HK-2 (cell line): ENCODE data around the gene TMEM201.
"Not testable (repeated sequence)": the region's sequence is repeated elsewhere in the genome, so short reads cannot be mapped to it uniquely, and the experiment has no call there.

Experiments
- DNase-seq: peaks from one replicate; pipeline ENCODE4 v3.0.0-alpha.2; 2018; ENCODE audit not compliant: unreplicated experiment

The TMEM201 gene

DNA sequence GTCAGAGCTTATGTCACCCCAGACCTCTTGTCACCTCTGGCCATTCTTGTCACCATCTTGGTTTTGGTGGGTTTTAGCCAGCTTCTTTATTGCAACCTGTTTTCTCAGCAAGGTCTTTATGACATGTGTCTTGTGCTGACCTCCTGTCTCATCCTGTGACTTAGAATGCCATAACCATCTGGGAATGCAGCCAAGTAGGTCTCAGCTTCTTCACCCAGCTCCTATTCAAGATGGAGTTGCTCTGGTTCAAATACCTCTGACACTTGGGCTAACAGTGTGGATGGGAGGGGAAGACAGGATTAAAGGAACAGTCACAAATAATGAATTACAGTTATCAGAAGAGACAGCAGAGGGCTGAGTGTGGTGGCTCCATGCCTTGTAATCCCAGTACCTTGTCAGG lies 32.3 kb downstream of the TMEM201 start:
- DNase-seq, result no peak

DNA sequence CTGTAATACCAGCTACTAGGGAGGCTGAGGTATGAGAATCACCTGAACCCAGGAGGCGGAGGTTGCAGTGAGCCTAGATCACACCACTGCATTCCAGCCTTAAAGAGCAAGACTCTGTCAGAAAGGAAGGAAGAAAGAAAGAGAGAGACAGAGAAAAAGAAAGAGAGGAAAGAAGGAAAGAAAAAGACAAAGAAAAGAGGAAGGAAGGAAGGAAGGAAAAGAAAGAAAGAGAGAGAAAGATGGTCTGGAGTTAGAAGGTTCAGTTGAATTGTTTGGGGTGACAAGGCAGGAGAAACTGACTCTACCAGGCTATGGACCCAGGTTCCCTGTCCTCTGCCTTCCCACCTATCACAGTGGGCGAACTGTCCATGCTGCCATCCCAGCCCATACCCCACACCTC lies 35.4 kb downstream of the TMEM201 start:
- no peak for DNase-seq

DNA sequence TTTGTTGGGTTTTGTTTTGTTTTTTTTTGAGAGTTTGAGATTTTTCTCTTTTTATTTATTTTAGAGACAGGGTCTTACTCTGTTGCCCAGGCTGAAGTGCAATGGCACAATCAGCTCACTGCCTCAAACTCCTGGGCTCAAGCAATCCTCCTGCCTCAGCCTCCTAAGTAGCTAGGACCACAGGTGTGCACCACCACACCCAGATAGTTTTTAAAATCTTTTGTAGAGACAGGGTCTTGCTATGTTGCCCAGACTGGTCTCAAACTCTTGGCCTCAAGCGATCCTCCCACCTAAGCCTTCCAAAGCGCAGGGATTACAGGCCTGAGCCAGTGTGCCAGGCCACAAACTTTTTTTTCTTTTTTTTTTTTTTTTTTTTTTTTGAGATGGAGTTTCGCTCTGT lies 36.3 kb downstream of the TMEM201 start:
- not testable (repeated sequence) for DNase-seq

DNA sequence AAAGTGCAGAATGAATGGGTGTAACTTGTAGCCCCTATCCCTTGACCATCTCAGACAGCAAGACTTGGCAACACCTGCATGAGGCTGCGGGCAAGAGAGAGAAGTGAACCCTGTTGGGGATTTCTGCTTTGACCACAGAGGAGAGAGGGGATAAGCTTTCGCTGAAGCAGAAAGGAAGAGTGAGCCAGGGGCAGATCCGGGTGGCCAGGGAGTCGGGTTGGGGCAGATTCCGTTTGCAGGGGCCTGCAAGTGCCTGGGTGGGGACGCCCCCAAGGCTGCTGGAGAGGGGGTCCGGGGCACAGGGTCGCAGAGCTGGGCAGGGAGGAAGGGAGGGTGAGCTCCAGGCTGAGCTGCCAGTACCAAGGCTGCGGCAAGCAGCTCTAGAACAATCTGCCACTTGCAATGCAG lies 37.5 kb downstream of the TMEM201 start:
- no peak for DNase-seq

DNA sequence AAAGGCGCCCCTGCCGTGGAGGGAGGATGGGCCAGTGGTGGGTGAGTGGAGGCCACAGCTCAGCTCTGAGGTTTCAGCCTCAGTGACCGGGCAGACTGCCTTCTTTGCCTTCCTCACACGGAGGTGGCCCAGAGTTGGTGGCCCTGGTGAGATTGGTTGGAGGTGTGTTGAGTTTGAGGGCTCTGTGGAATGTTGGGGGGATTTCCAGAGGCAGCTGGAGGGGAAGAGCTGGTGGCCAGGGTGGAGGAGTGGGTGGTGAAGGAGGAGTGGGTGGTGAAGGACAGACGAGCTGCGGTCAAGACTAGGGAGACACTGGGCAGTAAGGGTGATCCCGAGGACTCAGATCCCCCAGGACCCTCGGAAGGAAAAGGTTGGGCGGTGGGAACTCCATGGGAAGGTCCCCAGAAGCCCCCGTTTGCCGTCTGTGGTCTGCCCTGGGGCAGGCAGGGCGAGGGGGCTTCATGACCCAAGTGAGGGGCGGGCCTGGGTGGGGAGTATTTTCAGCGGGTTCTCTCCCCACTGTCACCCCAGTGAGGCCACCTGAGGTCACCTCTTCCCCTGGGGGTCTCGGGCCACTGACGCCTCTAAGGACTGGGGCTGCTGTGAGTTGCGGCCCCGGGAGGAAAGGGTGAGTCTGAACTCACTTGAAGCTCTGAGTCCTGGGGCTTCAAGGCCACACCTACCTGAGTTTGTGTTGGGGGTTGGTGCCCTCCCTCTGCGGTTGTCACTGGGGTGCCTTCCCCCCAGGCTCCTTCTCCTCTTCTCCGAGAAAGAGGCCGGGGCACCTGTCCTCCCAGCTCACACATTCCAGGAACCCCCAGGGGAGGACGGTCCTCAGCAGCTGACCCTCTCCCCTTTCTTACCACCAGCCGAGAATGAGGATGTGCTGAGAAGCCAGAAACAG lies 40.1 kb downstream of the TMEM201 start:
- no peak for DNase-seq

DNA sequence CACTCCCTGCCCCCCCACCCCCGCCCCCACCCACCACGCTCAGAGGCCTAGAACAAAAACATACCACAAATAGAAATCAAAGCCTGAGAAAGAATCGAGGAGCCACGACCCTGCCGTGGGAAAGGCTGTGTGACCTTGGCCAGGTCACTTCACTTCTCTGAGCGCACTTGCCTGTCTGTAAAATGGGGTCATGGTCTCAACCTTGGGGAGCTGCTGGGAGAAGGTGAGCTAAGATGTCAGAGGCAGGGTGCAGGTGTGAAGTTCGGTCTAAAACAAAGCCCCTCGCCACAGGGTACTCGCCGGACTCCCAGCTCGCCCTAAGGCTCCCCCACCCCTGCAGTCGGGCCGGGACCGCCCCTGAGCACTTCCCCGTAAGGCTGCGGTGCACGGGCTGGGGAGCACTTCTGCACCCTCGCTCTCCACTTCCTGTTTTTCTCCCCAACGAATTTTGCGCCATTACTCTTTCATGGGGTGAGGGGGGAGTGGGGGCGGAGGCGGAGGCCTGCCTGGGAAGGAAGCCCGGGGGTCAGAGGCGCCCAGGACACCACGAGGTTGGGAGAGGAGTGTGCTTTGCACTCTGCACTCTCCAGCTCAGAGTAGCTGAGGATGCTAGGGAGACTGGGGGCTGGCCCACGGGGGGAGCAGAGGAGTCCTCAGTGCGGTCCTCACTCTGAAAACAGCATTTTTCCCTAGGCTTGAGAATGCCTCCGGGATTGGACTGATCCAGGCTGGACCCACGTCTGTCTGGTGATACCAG lies 40.9 kb downstream of the TMEM201 start:
- DNase-seq, result no peak

DNA sequence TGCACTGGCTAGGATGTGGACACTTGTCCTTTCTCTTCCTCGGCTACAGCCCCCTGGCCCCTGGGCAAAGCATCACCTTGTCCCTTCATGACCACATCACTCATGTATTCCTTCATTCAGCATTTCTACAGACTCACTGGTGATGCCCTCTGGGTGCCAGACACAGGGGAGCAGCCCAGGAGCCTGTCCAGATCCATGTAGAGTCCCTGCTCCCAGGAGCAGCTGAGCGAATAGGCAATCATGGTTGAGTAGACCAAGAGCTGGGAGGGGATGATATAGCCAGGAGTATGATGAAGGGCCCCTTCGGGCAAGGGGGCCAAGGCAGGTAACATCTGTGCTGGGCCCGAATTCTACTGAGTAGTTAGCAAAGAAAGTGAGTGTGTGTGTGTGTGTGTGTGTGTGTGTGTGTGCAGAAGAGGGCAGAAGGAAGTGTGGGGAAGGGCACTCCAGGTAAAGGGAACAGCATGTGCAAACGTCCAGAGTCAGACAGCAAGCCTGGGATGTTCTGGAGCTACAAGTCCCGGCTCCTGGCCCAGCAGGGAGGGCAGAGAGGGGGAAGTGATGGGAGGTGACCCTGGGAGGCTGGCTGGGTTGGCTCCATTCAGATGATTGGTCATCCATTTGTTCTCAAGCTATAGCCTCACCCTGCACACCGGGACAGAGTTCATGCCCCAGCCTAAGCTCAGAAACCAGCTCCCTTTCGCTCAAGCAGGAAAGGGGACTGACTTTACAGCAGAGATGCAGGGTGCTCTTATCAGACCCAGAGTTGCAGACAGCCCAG lies 41.8 kb downstream of the TMEM201 start:
- DNase-seq, result no peak

DNA sequence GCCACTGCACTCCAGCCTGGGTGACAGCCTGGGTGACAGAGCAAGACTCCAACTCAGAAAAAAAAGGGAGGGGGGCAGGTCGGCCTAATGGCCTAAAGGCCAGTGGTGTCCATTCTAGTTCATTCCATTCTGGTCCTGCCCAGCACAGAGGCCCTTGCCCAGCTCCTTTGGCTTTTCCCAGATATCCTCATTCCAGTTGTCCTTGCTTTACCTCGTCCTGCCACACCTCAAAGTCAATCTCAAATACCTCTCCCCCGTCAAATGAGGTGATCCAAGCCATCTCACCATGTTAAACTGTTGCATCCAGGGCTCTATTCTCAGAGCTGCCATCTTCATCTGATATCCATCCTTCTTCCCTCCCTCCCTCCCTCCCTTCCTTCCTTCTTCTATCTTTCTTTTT lies 42.9 kb downstream of the TMEM201 start:
- no peak for DNase-seq

DNA sequence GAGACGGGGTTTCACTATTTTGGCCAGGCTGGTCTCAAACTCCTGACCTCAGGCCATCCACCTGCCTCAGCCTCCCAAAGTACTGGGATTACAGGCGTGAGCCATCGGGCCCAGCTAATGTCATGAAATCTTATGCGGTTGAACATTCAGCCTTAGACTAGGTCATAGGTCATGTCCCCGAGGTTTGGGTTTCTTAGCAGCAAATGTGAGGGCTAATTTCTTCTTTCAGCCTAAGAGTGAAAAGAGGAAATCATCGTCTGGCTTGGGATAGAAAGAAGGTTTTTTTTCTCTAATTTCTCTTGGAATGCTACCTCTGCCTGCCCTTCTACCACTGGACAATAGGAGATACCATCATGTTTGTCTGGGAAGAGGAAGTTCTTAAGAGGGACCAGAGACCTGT lies 44.8 kb downstream of the TMEM201 start:
- DNase-seq, result no peak

DNA sequence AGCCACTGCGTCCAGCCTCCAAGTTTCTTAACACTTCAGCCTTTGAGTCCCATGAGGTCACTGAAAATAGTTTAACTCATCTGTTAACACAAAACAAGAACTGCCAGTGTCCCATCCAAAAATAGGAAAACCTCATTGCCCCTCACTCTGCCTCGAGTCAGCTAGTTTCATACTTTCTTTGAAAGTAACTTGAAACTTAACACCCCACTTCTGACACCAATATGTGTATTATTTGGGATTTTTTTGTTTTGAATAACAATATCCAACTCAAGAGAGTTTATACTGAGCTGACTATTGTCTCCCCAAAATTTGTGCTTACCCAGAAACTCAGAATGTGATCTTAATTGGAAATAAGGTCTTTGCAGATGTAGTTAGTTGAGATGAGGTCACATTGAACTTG lies 45.9 kb downstream of the TMEM201 start:
- no peak for DNase-seq

DNA sequence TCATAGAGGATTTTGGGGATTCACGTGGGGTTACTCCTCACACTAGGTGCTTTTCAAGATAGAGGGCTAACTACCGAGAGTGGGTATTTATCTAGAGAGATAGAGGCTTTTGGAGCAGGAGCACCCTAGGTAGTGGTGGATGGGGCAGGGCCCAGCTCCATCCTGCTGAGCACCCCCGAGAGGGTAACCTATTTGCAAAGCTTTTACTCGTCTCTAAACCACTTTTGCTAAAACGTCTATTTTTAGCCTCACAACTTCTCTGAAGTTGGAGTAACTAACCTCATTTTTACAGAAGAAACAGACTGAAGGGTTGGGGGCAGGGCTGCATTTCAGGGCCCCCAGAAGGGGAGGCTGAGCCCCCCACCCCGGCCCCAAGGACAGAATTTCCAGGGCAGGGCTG lies 50.5 kb downstream of the TMEM201 start:
- DNase-seq, result no peak

DNA sequence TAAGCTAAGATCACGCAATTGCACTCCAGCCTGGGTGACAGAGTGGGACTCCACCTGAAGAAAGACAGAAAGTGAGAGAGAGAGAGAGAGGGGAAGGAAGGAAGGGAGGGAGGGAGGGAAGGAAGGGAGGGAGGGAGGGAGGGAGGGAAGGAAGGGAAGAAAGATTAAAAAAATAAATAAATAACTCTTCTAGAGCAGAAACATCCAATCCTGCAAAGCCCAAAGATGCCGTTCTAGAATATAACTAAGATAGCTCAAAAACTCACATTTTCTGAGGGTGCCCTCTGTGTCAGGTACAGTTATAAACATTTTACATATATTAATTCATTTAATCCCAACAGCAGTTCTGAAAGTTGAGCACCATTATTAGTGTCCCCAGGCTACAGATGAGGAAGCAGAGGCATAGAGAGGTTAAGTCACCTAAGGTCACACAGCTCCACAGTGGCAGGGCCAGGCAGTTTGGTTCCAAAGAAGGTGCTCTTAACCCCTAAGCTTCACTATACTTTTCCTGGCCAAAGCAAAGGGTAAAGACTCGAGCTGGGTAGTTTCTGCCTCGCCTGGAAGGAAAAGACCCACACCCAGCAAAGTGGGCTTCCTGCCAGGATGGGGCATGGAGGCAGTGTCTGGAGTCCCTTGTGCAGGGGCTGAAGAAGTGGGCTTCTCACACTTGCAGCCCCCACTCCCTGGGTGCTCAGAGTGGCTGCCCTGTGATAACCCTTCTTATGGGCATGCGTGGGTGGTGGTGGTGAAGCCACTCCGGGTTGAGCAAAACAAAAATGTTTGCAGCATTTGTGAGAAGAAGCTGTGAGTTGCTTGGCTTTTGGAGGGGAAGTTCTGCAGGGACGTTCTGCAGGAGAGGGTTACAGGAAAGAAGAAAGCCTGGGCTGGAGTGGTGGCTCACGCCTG lies 54.9 kb downstream of the TMEM201 start:
- no peak for DNase-seq

DNA sequence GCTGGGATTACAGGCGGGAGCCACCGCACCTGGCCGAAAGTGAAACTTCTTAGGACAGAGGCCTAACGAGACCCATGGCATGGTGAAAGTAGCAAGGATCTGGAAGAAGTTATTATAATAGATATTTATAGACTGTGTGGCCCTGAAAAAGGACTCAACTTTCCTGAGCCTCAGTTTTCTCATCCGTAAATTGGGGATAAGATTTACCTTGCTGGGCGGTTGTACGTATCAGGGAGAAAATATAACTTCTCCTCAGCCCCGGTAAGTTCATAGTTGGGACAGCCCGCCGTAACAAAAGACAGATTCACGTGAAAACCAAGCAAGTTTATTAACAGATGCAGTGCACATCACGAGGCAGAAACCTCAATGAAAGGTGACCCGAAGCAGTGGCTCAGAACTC lies 57.3 kb downstream of the TMEM201 start:
- no peak for DNase-seq

DNA sequence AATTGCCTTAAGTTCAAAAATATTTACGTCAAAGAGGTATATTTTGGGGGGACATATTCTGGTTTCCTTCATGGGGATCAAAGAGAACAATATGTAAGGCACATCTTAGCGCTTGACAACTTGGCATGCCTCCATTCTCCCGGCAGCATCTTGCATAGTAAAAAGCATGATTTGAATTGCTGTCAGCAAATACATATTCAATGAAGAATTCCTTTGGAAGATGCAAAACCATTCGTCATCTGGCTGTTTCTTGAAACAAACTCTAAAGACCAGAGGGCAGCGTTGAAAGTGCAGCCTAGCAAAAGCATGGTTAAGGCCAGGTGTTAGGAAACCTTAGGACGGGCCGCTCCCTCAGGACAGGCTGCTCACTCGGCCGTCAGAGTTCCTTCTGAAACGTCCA lies 59.5 kb downstream of the TMEM201 start:
- no peak for DNase-seq

DNA sequence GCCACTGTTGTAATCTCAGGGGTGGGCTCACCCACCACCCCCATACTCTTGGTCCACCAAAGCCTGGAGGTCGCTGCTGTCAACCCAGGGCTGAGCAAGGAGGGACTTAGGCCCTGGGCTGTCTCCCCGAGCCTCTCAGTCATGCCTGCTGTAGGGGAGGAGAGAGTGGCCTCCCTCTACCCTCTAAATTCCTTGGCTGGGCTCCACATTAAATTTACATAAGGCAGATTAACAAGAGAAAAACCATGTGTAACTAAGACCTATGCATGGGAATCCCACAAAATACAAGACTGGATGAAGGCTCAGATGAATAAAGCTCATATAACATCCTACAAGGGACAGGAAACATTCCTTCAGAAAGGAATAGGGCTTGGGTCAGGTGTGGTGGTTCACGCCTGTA lies 61.1 kb downstream of the TMEM201 start:
- no peak for DNase-seq

DNA sequence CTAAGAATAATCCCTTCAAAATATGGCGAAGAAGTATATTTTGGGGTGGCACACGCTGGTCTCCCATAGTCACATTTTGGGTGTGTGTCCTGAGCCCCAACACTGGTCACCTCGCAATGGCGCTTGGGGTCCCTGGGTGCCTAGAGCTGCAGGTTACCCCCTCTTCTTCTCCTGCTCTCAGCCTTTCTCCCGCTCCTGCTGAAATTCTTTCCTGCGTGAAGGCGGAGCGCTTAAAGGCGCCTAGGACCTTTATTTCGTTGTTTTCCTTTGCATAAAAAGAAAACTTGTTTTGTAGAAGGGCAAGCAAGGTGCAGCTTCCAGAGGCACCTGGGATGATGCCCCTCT lies 62.5 kb downstream of the TMEM201 start:
- DNase-seq, result no peak

DNA sequence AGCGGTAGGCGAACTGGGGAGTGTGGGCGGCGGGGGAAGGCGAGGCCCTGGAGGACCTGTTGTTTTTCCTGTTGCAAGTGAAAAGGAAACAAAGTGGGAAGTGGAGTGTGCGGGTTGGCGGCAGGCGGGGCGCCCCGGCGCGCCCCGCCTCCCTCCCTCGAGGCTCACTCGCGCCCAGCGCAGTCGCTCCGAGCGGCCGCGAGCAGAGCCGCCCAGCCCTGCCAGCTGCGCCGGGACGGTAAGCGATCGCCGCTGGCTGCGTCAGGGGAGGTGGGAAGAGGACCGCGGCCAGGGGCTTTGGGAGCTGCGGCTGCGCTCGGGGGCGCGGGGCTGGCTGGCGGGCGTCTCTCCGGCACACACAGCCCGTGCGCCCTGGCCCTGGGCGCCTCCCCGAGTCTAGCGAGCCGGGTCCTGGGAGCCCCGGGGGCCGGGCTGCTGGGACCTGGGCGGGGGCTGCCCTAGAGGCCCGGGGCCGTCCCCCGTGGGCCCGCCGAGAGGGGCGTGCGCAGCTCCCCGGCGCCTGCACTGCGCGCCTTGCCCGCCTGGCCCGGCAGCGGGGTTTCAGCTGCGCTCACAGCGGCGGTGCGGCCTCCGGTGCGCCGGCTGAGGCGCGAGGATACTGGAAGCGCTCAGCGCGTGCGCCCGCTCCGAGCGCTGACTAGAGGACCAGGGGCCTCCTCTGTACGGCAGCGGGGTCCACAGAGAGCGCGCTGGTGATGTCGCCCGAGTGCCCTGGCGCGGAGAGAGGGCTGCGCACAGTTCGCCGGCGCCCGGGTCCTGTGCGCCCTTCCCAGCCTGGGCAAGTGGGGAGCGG lies 63.1 kb downstream of the TMEM201 start, which contains the start of gene PIK3CD:
Gene PIK3CD, plus strand, starts transcription at position 167 of the 814 bp plus-strand sequence. CDS start 58,725 bp downstream, outside the sequence.
- peak; percentile 19 for DNase-seq

DNA sequence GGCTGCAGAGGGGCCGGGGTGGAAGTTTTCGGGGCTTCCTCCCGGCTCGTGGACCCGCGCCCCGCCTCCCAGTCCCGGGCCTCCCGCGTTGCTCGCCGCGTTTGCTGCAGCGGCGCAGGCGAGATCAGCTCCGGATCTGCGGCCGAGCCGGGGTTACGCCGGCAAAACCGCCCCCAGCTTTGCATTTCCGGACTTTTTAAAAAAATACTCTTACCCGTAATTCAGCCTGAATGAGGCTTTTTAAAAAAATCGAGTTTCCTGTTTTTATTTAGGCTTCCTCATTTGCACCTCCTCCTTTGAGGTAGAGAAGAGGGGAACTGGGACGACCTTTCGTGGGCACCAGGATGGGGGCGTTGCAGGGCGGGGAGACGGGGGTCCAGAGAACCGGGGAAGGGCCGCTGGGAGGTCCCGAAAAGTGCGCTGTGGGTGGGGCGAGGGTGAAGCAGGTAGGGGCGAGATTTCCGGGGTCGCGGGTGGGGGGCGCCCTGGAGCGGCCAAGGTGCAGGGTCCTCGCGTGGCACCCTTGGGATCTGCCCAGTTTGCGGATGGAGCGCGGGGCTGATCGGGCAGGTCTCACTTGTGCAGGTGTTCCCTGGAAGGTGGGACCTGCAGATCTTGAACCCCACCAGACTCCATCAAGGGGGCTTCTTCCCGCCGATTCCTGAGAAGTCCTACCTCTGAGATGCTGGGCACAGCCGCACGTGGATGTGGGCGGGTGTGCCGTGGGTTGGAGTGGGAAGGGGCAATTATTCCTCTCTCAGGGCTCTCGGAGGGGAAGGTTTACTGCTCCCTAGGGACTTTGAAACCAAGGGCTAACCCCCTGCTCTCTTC lies 63.9 kb downstream of the TMEM201 start:
- no peak for DNase-seq

DNA sequence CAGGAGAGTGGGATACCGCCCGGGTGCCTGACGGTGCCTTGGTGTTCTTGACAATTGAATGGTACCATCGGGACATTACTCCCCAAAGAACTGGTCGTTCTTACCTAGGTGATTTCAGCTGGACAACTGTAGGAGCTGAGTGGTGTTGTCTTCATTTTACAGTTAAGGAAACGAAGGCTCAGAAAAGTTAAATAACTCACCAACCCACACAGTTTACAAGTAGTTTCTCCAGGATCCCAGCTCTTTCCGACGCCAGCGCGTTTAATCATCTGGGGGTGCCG lies 64.4 kb downstream of the TMEM201 start:
- no peak for DNase-seq
